GM12875 (cell line): ENCODE results near the gene SGMS1.

ENCODE experiments used
- H3K4me3 ChIP-seq: one replicate; pipeline ENCODE4 v1.5.1; 2011; ENCODE audit warnings: low read depth, low read length, control low read depth
- TF ChIP-seq, protein P1 (sequence below): IDR thresholded peaks from 2 replicates; pipeline ENCODE4 v1.5.1; 2011; ENCODE audit warnings: low read depth, mild to moderate bottlenecking, control low read depth, inconsistent platforms, low read length, moderate library complexity, borderline replicate concordance; ENCODE audit not compliant: insufficient read depth

Gene SGMS1

GRCh38 chr10:50600286-50600685 lies 23.5 kb downstream of the SGMS1 start:
- TF ChIP-seq, protein P1, sequence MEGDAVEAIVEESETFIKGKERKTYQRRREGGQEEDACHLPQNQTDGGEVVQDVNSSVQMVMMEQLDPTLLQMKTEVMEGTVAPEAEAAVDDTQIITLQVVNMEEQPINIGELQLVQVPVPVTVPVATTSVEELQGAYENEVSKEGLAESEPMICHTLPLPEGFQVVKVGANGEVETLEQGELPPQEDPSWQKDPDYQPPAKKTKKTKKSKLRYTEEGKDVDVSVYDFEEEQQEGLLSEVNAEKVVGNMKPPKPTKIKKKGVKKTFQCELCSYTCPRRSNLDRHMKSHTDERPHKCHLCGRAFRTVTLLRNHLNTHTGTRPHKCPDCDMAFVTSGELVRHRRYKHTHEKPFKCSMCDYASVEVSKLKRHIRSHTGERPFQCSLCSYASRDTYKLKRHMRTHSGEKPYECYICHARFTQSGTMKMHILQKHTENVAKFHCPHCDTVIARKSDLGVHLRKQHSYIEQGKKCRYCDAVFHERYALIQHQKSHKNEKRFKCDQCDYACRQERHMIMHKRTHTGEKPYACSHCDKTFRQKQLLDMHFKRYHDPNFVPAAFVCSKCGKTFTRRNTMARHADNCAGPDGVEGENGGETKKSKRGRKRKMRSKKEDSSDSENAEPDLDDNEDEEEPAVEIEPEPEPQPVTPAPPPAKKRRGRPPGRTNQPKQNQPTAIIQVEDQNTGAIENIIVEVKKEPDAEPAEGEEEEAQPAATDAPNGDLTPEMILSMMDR, result no peak
- H3K4me3 ChIP-seq, result no peak overlapping the region

DNA sequence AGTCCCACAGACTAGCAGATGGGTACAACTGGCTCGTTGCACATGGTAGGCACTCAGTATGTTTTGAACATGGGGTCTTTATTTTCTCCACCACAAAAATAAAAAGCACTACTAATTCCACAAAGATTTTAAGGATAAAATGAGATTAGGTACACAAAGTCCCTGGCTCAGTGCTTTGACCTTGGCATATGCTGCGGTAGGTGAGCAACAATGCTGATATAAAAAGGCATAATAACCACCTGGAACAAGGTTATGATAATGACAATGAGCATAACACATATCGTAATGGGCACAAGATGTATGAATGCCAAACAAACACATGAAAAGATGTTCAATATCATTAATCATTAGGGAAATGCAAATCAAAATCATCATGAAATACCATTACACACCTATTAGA lies 26.9 kb downstream of the SGMS1 start:
- H3K4me3 ChIP-seq, result no peak overlapping the region
- TF ChIP-seq, protein P1, result no peak

- TF ChIP-seq, protein P1, result no peak
- no peak overlapping the region for H3K4me3 ChIP-seq
These were observed 27.3 kb downstream of the SGMS1 start for GRCh38 chr10:50596456-50596855.

- no peak overlapping the region for H3K4me3 ChIP-seq
- TF ChIP-seq, protein P1, result no peak
These were observed 28.0 kb downstream of the SGMS1 start for GRCh38 chr10:50595785-50596184.

- H3K4me3 ChIP-seq, result no peak overlapping the region
- TF ChIP-seq, protein P1, result no peak
These were observed 30.0 kb downstream of the SGMS1 start for GRCh38 chr10:50593523-50594376.

- TF ChIP-seq, protein P1, result no peak
- no peak overlapping the region for H3K4me3 ChIP-seq
These were observed 30.8 kb downstream of the SGMS1 start for GRCh38 chr10:50592961-50593418.

GRCh38 chr10:50590935-50591334 lies 32.8 kb downstream of the SGMS1 start:
- TF ChIP-seq, protein P1, result no peak
- no peak overlapping the region for H3K4me3 ChIP-seq
